Subcutaneous adipose tissue (tissue), 4 donors: ENCODE results near the gene ZNF892. TPM values are rescaled to one million over a fixed set of nuclear protein-coding genes. Genes with fewer than 3 reads are reported as not detected.

ENCODE experiments used
- total RNA-seq, 4 donors: library from RNA; depleted of rRNA; stranded (reverse); fragments of >200 nt; gene quantifications; one replicate each; pipeline ENCODE4 v1.1.0, GENCODE V29; 2016
- TF ChIP-seq, protein P1 (sequence below): fragments of 450-650 bp; IDR thresholded peaks from one replicate; pipeline ENCODE4 v1.5.1; 2016; ENCODE audit warnings: low read depth, mild to moderate bottlenecking, control low read depth, antibody characterized with exemption, moderate library complexity

Gene ZNF892
- 1 to 10 TPM; 3.3 to 7.2 (median 3.9) TPM for total RNA-seq

GRCh38 chr2:95207111-95207961 is at the start of gene ZNF892:
TSS of gene ZNF892 (plus strand) at chr2:95207521. CDS start at chr2:95207816, 295 bp downstream.
- TF ChIP-seq, protein P1, sequence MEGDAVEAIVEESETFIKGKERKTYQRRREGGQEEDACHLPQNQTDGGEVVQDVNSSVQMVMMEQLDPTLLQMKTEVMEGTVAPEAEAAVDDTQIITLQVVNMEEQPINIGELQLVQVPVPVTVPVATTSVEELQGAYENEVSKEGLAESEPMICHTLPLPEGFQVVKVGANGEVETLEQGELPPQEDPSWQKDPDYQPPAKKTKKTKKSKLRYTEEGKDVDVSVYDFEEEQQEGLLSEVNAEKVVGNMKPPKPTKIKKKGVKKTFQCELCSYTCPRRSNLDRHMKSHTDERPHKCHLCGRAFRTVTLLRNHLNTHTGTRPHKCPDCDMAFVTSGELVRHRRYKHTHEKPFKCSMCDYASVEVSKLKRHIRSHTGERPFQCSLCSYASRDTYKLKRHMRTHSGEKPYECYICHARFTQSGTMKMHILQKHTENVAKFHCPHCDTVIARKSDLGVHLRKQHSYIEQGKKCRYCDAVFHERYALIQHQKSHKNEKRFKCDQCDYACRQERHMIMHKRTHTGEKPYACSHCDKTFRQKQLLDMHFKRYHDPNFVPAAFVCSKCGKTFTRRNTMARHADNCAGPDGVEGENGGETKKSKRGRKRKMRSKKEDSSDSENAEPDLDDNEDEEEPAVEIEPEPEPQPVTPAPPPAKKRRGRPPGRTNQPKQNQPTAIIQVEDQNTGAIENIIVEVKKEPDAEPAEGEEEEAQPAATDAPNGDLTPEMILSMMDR = no peak

GRCh38 chr2:95158441-95158840 is 48.9 kb upstream of the ZNF892 start:
- TF ChIP-seq, protein P1 = no peak

GRCh38 chr2:95158891-95159619 is 48.3 kb upstream of the ZNF892 start:
- TF ChIP-seq, protein P1 = no peak

- TF ChIP-seq, protein P1 = no peak
Measured at GRCh38 chr2:95159690-95160449, 47.5 kb upstream of the ZNF892 start, which contains the start of gene ZNF514. TSS of gene ZNF514 (minus strand) at chr2:95159848. CDS start at chr2:95153253, 6,595 bp downstream.

GRCh38 chr2:95165030-95165370 is 42.3 kb upstream of the ZNF892 start:
- TF ChIP-seq, protein P1 = no peak

DNA sequence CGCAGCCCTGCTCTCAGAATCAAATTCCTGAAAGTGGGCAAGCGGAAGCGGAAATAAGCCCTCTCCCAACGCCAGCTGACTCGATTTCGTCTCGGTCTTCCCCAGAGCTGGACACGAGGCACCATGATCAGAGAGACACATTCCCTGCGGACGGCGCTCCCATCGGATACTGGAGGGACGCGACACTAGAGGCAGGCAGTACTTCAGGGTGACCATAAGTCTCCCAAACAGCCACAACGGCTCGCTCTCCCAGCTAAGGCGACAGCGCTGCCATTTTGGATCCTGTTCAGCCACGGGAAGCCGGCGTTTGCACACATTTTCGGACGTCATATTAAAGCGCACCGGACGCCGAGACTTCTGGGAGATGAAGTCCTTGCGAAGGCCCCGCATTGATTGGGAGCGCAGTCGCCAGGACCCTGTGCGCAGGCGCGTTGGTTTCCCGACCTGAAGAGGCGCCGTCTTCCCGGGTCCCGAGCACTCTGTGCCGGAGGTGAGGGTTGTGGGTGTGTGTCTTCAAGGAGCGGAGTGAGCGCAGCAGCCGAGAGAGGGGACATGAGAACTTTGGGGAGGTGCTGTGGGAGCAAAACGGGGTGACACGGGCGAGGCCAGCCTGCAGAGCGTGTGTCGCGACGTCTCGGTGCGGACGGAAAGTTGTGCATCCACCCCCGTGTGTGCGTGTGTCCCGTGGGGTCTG is 41.8 kb upstream of the ZNF892 start, which contains the start of gene ZNF2:
Gene ZNF2, plus strand, starts transcription at position 439 of the 694 bp plus-strand sequence. CDS start 10,418 bp downstream, outside the sequence.
- TF ChIP-seq, protein P1 = no peak
